Heart left ventricle (tissue), 16 donors: ENCODE data around the gene GBP3. TPM values are rescaled to one million over a fixed set of nuclear protein-coding genes. Genes with fewer than 3 reads are reported as not detected.
A peak's percentile ranks its signal among the peaks of the same experiment; 100 is the strongest.
"Not testable (repeated sequence)": the region's sequence is repeated elsewhere in the genome, so short reads cannot be mapped to it uniquely, and the experiment has no call there.

Experiments
- ATAC-seq, 4 donors: fragments of 200-7000 bp; cut with Tn5 transposase; one replicate each; pipeline ENCODE4 v1.9.1; 2020 to 2022; ENCODE audit warnings: moderate library complexity in 4 of 4, mild to moderate bottlenecking in 3 of 4, moderate number of reproducible peaks in 1 of 4
- DNase-seq, 5 donors: peaks; one replicate each; pipeline ENCODE4 v3.0.0-alpha.2; 2020
- H3K27ac ChIP-seq, 12 donors: fragments of 200-600 bp; sonication (generic) in 4 of 12; one replicate each; pipeline versions ENCODE4 v1.5.0 to v1.8.0; 2016 to 2022; ENCODE audit warnings: mild to moderate bottlenecking in 2 of 12
- H3K27me3 ChIP-seq, 9 donors: fragments of 200-600 bp; sonication (generic) in 2 of 9; one replicate each; pipeline versions ENCODE4 v1.5.1 to v1.8.0; 2016 to 2022; ENCODE audit warnings: mild to moderate bottlenecking in 3 of 9
- H3K36me3 ChIP-seq, 9 donors: fragments of 200-600 bp; sonication (generic) in 2 of 9; one replicate each; pipeline versions ENCODE4 v1.5.0 to v1.8.0; 2018 to 2022; ENCODE audit warnings: mild to moderate bottlenecking in 2 of 9
- H3K4me1 ChIP-seq, 12 donors: fragments of 200-600 bp; sonication (generic) in 4 of 12; one replicate each; pipeline versions ENCODE4 v1.5.0 to v1.8.0; 2016 to 2022; ENCODE audit warnings: mild to moderate bottlenecking in 3 of 12
- H3K4me3 ChIP-seq, 12 donors: fragments of 200-600 bp; sonication (generic) in 4 of 12; one replicate each; pipeline versions ENCODE4 v1.5.0 to v1.8.0; 2017 to 2022; ENCODE audit warnings: mild to moderate bottlenecking in 9 of 12, moderate library complexity in 4 of 12
- H3K9me3 ChIP-seq, 12 donors: fragments of 200-600 bp; sonication (generic) in 4 of 12; one replicate each; pipeline versions ENCODE4 v1.5.0 to v1.8.0; 2016 to 2022; ENCODE audit warnings: mild to moderate bottlenecking in 1 of 12
- POLR2A ChIP-seq, 2 donors: fragments of 450-650 bp; IDR thresholded peaks; one replicate each; pipeline ENCODE4 v1.6.1; 2017; ENCODE audit warnings: antibody characterized with exemption in 2 of 2, mild to moderate bottlenecking in 2 of 2, moderate library complexity in 2 of 2
- WGBS, 4 donors: extraction: QIAGEN DNeasy Blood & Tissue Kit in 2 of 4; methylation state at CpG; one replicate each; pipeline versions ENCODE4 v1.1.5 to v1.1.7; 2013 to 2018; 5-methylcytosine and 5-hydroxymethylcytosine counted together
- intact Hi-C, 10 donors: fragments of 100-400 bp; cut with DNase I; formaldehyde crosslinking; loops; one replicate each; pipeline versions ENCODE4 v1.11.1 to v1.14.2; 2022
- polyA plus RNA-seq, 2 donors: library from polyadenylated mRNA; stranded (reverse); fragments of 200-250 nt; gene quantifications; one replicate each; pipeline ENCODE4 v1.2.3, GENCODE V29; 2013
- total RNA-seq, 9 donors: library from RNA; depleted of rRNA in 2 of 9; stranded (reverse); fragments of >200 nt in 2 of 9; fragmentation: NEBNext Ultra II Directional in 3 of 9; extraction: Animal tissue kit (Norgen Biotek cat#: 25700) in 3 of 9; gene quantifications; one replicate each; pipeline versions ENCODE4 v1.1.0 to v1.2.4, GENCODE V29; 2016 to 2023
- TF ChIP-seq, protein P1 (sequence below), 12 donors: fragments of 200-600 bp; sonication (generic) in 4 of 12; IDR thresholded peaks; one replicate each; pipeline versions ENCODE4 v1.5.0 to v1.8.0; 2018 to 2022; ENCODE audit warnings: antibody characterized with exemption in 12 of 12, mild to moderate bottlenecking in 5 of 12
- donor health status: ischemic (EF 13 %, LVEDD 7.1; RV severe dilation, severe dysfunction).
- donor health status: healthy with polysubstance abuse.
- donor health status: DM: no; HTN: yes; CAD: no.
- donor health status: DM: no; HTN: no; CAD: no.
- donor health status: ischemic (EF 25% LVEDD 6.9; RV normal size, moderate dysfunction).
- donor health status: ischemic (EF 25% LVEDD 5.7; RV mildly dilated, moderate dysfunction).
- donor health status: healthy.
- donor health status: DM: yes; HTN: yes; CAD: no.
- donor health status: ischemic (EF 35%, LVEDD 5.7; RV mildly dilated, moderate dysfunction).
- donor health status: nonischemic (EF 11% LVEDD 7.7; RV severe dilation, severe dysfunction).
- donor health status: DM: yes; HTN: yes; CAD: no.
- donor health status: PGD.
- donor health status: ischemic (EF 29% LVEDD 5.4; RV normal size, mild dysfunction).
- donor health status: nonischemic (EF 23%, LVEDD 6.1; RV moderate dilation, normal function).

The GBP3 gene
- total and polyA plus RNA-seq, 11 donors: 1.2 to 30.1 (median 5.3) TPM

DNA sequence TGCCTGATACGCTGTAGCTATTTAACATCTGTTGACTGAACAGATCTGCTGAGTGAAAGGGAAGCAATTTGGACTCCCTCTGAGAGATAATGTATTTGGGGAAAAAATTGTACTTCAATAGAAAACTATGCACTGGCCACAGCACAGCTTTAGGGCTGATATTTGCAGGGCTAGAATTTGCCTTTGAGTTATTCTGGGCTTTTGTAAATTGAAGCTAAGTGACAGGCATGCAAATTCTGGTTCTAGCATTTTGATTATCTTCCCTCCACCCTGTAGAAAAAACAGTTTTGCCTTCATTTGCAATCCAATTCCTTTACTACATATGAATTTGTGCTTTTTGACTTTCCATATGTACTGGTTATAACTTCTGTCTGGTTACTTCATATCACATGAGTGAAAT lies 38.1 kb downstream of the GBP3 start:
- ATAC-seq: peak in 2 of 4 donors; percentile 8 to 23
- DNase-seq: no peak
- peak overlapping the region in 10 of 12 donors; percentile 37 to 61 (median 53) for H3K27ac ChIP-seq
- H3K4me3 ChIP-seq: peak overlapping the region in 7 of 12 donors; percentile 27 to 51 (median 37)
- H3K4me1 ChIP-seq: peaks cover 0 to 72% (median 27%) of the 10 kb centered on the region in 12 donors
- intact Hi-C loops: loop anchor here in 2 of 10 donors (5.0 kb wide), 2 partner anchors 373 to 468 kb away; no protein-coding TSS in a partner anchor
- peaks cover 0 to 49% (median 39%) of the 10 kb centered on the region in 9 donors for H3K36me3 ChIP-seq
- no peak for TF ChIP-seq POLR2A (IDR thresholded peaks at IDR 0.05)
- TF ChIP-seq, protein P1, sequence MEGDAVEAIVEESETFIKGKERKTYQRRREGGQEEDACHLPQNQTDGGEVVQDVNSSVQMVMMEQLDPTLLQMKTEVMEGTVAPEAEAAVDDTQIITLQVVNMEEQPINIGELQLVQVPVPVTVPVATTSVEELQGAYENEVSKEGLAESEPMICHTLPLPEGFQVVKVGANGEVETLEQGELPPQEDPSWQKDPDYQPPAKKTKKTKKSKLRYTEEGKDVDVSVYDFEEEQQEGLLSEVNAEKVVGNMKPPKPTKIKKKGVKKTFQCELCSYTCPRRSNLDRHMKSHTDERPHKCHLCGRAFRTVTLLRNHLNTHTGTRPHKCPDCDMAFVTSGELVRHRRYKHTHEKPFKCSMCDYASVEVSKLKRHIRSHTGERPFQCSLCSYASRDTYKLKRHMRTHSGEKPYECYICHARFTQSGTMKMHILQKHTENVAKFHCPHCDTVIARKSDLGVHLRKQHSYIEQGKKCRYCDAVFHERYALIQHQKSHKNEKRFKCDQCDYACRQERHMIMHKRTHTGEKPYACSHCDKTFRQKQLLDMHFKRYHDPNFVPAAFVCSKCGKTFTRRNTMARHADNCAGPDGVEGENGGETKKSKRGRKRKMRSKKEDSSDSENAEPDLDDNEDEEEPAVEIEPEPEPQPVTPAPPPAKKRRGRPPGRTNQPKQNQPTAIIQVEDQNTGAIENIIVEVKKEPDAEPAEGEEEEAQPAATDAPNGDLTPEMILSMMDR (IDR thresholded peaks at IDR 0.05): no peak
- H3K9me3 ChIP-seq: no peaks in the 10 kb centered on the region
- WGBS, 4 donors: 75 to 83% (median 77%) methylated on average over 1 of the region's 1 CpG
- H3K27me3 ChIP-seq: no peaks in the 10 kb centered on the region

DNA sequence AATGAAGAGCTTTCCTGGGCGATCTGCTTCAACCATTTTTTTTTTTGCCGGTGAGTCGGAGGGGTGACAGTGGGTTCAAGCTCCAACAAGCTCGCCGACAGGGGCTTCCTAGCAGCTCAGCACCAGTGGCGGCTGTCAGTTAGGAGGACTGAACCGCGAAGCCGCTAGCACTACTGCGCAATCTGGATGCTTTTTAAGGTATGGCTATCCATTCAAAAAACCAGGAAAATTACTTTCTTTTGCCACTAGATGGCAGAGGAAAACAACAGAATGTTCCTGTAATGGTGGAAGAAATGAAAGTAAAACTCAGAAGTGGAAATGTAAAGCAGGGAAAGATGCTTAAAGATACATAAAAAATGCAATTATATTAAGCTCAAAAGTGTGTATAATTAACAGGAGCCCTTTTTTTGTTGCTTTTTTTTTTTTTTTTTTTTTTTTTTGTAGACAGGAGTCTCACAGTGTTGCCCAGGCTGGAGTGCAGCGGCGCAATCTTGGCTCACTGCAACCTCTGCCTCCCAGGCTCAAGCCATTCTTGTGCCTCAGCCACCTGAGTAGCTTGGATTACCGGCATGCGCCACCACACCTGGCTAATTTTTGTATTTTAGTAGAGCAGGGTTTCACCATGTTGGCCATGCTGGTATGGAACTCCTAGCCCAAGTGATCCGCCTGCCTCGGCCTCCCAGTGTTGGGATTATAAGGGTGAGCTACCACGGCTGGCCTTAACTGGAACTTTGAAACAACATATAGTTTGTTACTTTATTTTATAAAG lies 38.7 kb downstream of the GBP3 start:
- Histone ChIP-seq H3K27ac (peak overlapping the region in 10 of 12 donors; percentile 5 to 61 (median 53)), H3K36me3 (peaks cover 0 to 50% (median 43%) of the 10 kb centered on the region in 9 donors), H3K9me3 (no peaks in the 10 kb centered on the region), H3K4me3 (peak overlapping the region in 8 of 12 donors; percentile 18 to 51 (median 34)), H3K4me1 (peaks cover 0 to 72% (median 26%) of the 10 kb centered on the region in 12 donors), H3K27me3 (no peaks in the 10 kb centered on the region)
- WGBS, 4 donors: 70 to 83% (median 74%) methylated on average over 17 of the region's 17 CpGs
- intact Hi-C loops: loop anchor here in 2 of 10 donors (5.0 kb wide), 2 partner anchors 373 to 468 kb away; no protein-coding TSS in a partner anchor
- no peak for TF ChIP-seq POLR2A (IDR thresholded peaks at IDR 0.05)
- TF ChIP-seq, protein P1 (IDR thresholded peaks at IDR 0.05): peak; percentile 48 to 70 (median 61)
- ATAC-seq (peak in 2 of 4 donors; percentile 57 to 66), DNase-seq (peak in 1 of 5 donors; percentile 32)

DNA sequence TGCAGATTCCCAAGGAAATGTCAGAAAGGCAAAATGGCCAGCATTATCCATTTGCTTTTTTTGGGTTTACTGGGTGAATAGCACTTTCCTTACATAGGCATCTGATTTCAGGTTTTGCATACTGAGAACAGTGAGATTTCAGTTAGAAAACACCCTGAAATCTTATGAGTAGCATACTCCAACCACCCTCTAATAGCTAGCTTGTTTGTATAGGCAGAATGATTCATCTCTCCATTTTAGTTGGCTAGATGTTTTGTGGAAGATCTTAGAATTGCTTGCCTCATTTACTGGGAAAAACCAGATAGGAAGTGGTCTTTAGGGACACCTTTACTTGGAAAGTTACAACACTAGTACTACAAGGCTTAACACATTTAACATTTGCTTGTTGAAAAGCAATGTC lies 40.6 kb downstream of the GBP3 start:
- Histone ChIP-seq H3K4me3 (no peak overlapping the region), H3K4me1 (peaks cover 0 to 61% (median 26%) of the 10 kb centered on the region in 12 donors), H3K27me3 (no peaks in the 10 kb centered on the region), H3K9me3 (no peaks in the 10 kb centered on the region), H3K36me3 (peaks cover 0 to 50% (median 32%) of the 10 kb centered on the region in 9 donors), H3K27ac (no peak overlapping the region)
- TF ChIP-seq, protein P1 (IDR thresholded peaks at IDR 0.05): no peak
- no peak for TF ChIP-seq POLR2A (IDR thresholded peaks at IDR 0.05)
- ATAC-seq (no peak), DNase-seq (no peak)
- intact Hi-C loops: loop anchor here in 2 of 10 donors (5.0 kb wide), 2 partner anchors 375 to 470 kb away; no protein-coding TSS in a partner anchor

DNA sequence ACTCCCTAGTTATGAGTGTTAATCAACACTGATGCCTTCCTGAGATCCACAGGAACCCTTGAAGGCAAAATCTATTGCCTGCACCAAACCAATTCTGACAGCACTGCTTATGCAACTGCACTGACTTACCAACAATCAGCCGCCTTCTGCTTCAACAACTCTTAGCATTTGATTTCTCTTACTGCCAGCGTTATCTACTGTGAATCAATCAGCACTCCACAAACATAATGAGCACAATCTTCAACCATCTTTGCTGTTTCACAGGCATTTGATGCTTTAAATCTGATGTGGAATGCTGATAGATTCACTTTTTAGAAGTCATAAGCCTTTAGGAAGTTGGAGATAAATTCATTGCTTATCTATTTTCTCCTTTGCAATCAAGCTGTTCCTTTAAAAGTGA lies 41.2 kb downstream of the GBP3 start:
- peaks cover 0 to 61% (median 26%) of the 10 kb centered on the region in 12 donors for H3K4me1 ChIP-seq
- intact Hi-C loops: loop anchor here in 2 of 10 donors (5.0 kb wide), 2 partner anchors 376 to 471 kb away; no protein-coding TSS in a partner anchor
- not testable (repeated sequence) for H3K27me3 ChIP-seq

More for the DNA sequence above, 41.2 kb downstream of the GBP3 start:
- H3K36me3 ChIP-seq: peaks cover 0 to 44% (median 26%) of the 10 kb centered on the region in 9 donors
- not testable (repeated sequence) for H3K27ac ChIP-seq, H3K4me3 ChIP-seq, ATAC-seq, DNase-seq, H3K9me3 ChIP-seq
- 83 to 92% (median 90%) methylated on average over 2 of the region's 2 CpGs for WGBS, 4 donors
